DND-41 (cell line): ENCODE data around the gene DNAH12.

Source experiments
- CTCF ChIP-seq: IDR thresholded peaks from 2 replicates; pipeline ENCODE4 v1.5.1; 2012; ENCODE audit warnings: borderline replicate concordance, low read length, moderate library complexity, mild to moderate bottlenecking; ENCODE audit not compliant: poor library complexity, severe bottlenecking; ENCODE audit errors: extremely low read depth
- EZH2 ChIP-seq: IDR thresholded peaks from 3 replicates; pipeline ENCODE4 v1.6.1; 2012; ENCODE audit warnings: borderline replicate concordance, low read depth, mild to moderate bottlenecking, moderate library complexity, low read length, inconsistent platforms; ENCODE audit not compliant: severe bottlenecking

GRCh38 chr3:57261119-57261518 lies 283.0 kb downstream of the DNAH12 start:
- TF ChIP-seq CTCF (no peak), EZH2 (no peak)
